ENCODE data around the gene ANKRD44.

- TF ChIP-seq, protein P1, sequence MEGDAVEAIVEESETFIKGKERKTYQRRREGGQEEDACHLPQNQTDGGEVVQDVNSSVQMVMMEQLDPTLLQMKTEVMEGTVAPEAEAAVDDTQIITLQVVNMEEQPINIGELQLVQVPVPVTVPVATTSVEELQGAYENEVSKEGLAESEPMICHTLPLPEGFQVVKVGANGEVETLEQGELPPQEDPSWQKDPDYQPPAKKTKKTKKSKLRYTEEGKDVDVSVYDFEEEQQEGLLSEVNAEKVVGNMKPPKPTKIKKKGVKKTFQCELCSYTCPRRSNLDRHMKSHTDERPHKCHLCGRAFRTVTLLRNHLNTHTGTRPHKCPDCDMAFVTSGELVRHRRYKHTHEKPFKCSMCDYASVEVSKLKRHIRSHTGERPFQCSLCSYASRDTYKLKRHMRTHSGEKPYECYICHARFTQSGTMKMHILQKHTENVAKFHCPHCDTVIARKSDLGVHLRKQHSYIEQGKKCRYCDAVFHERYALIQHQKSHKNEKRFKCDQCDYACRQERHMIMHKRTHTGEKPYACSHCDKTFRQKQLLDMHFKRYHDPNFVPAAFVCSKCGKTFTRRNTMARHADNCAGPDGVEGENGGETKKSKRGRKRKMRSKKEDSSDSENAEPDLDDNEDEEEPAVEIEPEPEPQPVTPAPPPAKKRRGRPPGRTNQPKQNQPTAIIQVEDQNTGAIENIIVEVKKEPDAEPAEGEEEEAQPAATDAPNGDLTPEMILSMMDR (IDR thresholded peaks at IDR 0.05): no peak
- no peak for TF ChIP-seq POLR2A (IDR thresholded peaks at IDR 0.05)
Observed at GRCh38 chr2:197101519-197101918, 209.1 kb downstream of the ANKRD44 start.
